SK-N-SH (cell line): ENCODE measurements around the gene CDH18.

ENCODE experiments used
- CTCF ChIP-seq: fragments of 200-600 bp; sonication (generic); IDR thresholded peaks from 2 replicates; pipeline ENCODE4 v1.6.1; 2017; ENCODE audit warnings: antibody characterized with exemption, mild to moderate bottlenecking, moderate library complexity
- FOXM1 ChIP-seq: IDR thresholded peaks from 2 replicates; pipeline ENCODE4 v1.4.0; 2012; ENCODE audit warnings: low read depth, mild to moderate bottlenecking
- RAD21 ChIP-seq: IDR thresholded peaks from 2 replicates; pipeline ENCODE4 v1.6.1; 2012; ENCODE audit warnings: mild to moderate bottlenecking, low read length
- SIN3A ChIP-seq: IDR thresholded peaks from 2 replicates; pipeline ENCODE4 v1.6.1; 2012; ENCODE audit warnings: low read depth, mild to moderate bottlenecking, low read length, moderate library complexity, borderline replicate concordance
- TAF1 ChIP-seq: IDR thresholded peaks from 2 replicates; pipeline ENCODE4 v1.6.1; 2012; ENCODE audit warnings: low read depth, mild to moderate bottlenecking, low read length, moderate library complexity, borderline replicate concordance

GRCh38 chr5:19538607-19539006 is 449.4 kb downstream of the CDH18 start:
- TF ChIP-seq CTCF (no peak), RAD21 (no peak), TAF1 (no peak), FOXM1 (no peak), SIN3A (no peak)
